Neural progenitor cell (in vitro differentiated cells): ENCODE data around the gene FLII.

Experiments used
- EZH2 ChIP-seq: fragments of 200-600 bp; sonication (generic); IDR thresholded peaks from 2 replicates; pipeline ENCODE4 v1.6.1; 2017; ENCODE audit warnings: antibody characterized with exemption, mild to moderate bottlenecking, moderate library complexity
- EZH2phosphoT487 ChIP-seq: fragments of 200-600 bp; sonication (generic); IDR thresholded peaks from 2 replicates; pipeline ENCODE4 v1.6.1; 2017; ENCODE audit warnings: antibody characterized with exemption
- TF ChIP-seq, protein P1 (sequence below): fragments of 200-600 bp; sonication (generic); IDR thresholded peaks from 2 replicates; pipeline ENCODE4 v1.5.1; 2017; ENCODE audit warnings: antibody characterized with exemption, mild to moderate bottlenecking

DNA sequence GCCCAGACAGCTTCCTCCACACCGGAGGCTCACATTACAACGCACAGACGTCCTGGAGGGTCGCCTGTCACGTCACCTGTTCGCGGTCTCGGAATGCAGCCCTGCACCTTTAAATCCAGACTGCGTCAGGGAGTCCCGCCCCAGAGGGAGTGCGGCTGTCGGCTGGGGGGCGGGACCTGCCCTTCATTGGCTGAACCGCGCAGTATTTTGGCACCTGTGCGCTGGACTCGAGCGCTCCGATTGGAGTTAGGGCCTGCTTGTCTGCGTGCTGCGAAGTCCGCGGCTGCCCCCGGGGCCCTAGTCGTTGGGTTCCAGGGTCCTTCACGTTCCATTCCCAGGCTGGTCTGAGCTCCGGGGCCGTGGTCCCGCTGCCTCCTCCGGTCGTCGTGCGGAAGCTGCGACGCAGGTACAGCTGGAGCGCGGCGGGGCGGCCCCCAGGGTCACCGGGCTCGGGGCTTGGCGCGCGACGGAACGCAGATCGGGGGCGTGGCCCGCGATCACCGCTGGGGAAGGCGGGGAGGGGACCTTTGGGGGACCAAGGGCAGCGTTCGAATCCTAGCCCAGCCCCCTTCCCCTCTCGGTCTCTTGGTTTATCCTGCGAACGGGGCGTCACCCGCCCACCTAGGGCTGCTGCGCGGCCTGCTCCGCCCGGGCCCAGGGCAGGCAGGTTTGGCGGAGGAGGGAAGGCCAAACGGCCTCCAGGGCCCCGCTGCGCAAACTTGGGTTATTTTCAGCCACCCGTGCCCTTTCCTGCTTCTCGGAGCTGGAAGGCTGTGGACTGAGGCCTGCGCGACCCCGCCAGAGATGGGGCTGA, 2.0 kb upstream of the FLII start, which contains the start of gene MIEF2:
- TF ChIP-seq, protein P1, sequence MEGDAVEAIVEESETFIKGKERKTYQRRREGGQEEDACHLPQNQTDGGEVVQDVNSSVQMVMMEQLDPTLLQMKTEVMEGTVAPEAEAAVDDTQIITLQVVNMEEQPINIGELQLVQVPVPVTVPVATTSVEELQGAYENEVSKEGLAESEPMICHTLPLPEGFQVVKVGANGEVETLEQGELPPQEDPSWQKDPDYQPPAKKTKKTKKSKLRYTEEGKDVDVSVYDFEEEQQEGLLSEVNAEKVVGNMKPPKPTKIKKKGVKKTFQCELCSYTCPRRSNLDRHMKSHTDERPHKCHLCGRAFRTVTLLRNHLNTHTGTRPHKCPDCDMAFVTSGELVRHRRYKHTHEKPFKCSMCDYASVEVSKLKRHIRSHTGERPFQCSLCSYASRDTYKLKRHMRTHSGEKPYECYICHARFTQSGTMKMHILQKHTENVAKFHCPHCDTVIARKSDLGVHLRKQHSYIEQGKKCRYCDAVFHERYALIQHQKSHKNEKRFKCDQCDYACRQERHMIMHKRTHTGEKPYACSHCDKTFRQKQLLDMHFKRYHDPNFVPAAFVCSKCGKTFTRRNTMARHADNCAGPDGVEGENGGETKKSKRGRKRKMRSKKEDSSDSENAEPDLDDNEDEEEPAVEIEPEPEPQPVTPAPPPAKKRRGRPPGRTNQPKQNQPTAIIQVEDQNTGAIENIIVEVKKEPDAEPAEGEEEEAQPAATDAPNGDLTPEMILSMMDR: no peak
- TF ChIP-seq EZH2: no peak
- no peak for TF ChIP-seq EZH2phosphoT487
